Measurements from ENCODE around the gene NFKBIE. TPM values are rescaled to one million over a fixed set of nuclear protein-coding genes. Genes with fewer than 3 reads are reported as not detected.

NFKBIE gene
- total and polyA plus RNA-seq, 4 donors = 3.7 to 4.9 (median 4.7) TPM

DNA sequence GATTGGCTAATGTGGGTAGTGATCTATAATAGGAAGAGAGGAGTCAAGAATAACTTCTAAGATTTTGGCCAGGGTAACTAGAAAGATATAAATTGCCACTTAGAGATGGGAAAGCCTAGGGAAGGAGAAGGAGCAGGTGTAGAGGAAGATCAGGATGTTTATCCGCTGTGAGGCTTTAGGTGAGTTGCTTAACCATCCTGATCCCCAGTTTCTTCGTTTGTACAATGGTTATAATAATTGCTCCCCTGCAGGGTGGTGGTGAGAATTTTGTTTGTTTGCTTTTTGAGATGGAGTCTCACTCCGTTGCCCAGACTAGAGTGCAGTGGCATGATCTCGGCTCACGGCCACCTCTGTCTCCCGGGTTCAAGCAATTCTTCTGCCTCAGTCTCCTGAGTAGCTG is 51.0 kb downstream of the NFKBIE start:
- DNase-seq (ENCODE audit: low spot score) = no peak
- H3K4me1 ChIP-seq (ENCODE audit: control insufficient read depth in 4 of 4, insufficient read depth in 4 of 4, low read length in 3 of 4) = peaks cover 19 to 30% (median 25%) of the 10 kb centered on the region in 4 donors
- no peak overlapping the region for H3K27ac ChIP-seq (ENCODE audit: low read depth in 1 of 2, low read length in 2 of 2)
- TF ChIP-seq HNF4G (IDR thresholded peaks at IDR 0.05) (no peak), NR2F2 (IDR thresholded peaks at IDR 0.05) (no peak)
- 95% methylated on average over 6 of the region's 6 CpGs for WGBS
- H3K9me3 ChIP-seq (ENCODE audit: control insufficient read depth in 4 of 4, low read length in 3 of 4) = no peaks in the 10 kb centered on the region
- H3K36me3 ChIP-seq (ENCODE audit: control insufficient read depth in 4 of 4, insufficient read depth in 3 of 4, low read depth in 1 of 4, low read length in 3 of 4) = no peaks in the 10 kb centered on the region
- H3K9ac ChIP-seq (ENCODE audit: low read depth in 1 of 2, low read length in 2 of 2) = no peak overlapping the region
- no peaks in the 10 kb centered on the region for H3K27me3 ChIP-seq (ENCODE audit: control insufficient read depth in 4 of 4, insufficient read depth in 4 of 4, low read length in 3 of 4)
- H3K4me3 ChIP-seq (ENCODE audit: low read depth in 1 of 3, low read length in 3 of 3) = no peak overlapping the region

DNA sequence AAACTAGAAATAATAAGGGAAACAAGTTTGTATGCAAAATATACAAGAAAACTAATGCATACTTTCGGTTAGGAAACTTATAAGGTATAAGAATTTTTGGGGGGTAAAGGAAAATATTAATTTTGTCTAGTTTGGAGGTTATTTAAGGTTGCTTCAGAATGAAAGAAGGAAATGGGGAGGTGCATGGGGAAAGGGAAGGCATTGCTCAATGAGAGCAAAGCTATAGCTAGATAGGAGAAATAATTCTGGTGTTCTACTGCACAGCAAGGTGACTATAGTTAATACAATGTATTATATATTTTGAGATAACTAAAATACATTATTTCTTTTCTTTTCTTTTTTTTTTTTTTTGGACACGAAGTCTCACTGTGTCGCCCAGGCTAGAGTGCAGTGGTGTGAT is 54.1 kb downstream of the NFKBIE start:
- TF ChIP-seq TAF1 (conservative IDR thresholded peaks at IDR 0.05) (no peak), GABPA (IDR thresholded peaks at IDR 0.05 in 1 of 2, conservative IDR thresholded peaks at IDR 0.05 in 1 of 2) (no peak), FOXA2 (IDR thresholded peaks at IDR 0.05) (no peak)
- TF ChIP-seq, protein P1, sequence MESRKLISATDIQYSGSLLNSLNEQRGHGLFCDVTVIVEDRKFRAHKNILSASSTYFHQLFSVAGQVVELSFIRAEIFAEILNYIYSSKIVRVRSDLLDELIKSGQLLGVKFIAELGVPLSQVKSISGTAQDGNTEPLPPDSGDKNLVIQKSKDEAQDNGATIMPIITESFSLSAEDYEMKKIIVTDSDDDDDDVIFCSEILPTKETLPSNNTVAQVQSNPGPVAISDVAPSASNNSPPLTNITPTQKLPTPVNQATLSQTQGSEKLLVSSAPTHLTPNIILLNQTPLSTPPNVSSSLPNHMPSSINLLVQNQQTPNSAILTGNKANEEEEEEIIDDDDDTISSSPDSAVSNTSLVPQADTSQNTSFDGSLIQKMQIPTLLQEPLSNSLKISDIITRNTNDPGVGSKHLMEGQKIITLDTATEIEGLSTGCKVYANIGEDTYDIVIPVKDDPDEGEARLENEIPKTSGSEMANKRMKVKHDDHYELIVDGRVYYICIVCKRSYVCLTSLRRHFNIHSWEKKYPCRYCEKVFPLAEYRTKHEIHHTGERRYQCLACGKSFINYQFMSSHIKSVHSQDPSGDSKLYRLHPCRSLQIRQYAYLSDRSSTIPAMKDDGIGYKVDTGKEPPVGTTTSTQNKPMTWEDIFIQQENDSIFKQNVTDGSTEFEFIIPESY (IDR thresholded peaks at IDR 0.05) = no peak
- no peaks in the 10 kb centered on the region for H3K27me3 ChIP-seq (ENCODE audit: control insufficient read depth in 4 of 4, insufficient read depth in 4 of 4, low read length in 3 of 4)
- no peak overlapping the region for H3K4me3 ChIP-seq (ENCODE audit: low read depth in 1 of 3, low read length in 3 of 3)
- H3K9ac ChIP-seq (ENCODE audit: low read depth in 1 of 2, low read length in 2 of 2) = no peak overlapping the region
- H3K36me3 ChIP-seq (ENCODE audit: control insufficient read depth in 4 of 4, insufficient read depth in 3 of 4, low read depth in 1 of 4, low read length in 3 of 4) = no peaks in the 10 kb centered on the region
- 82% methylated on average over 3 of the region's 3 CpGs for WGBS
- H3K4me1 ChIP-seq (ENCODE audit: control insufficient read depth in 4 of 4, insufficient read depth in 4 of 4, low read length in 3 of 4) = peaks cover 0 to 8% (median 6%) of the 10 kb centered on the region in 4 donors
- H3K9me3 ChIP-seq (ENCODE audit: control insufficient read depth in 4 of 4, low read length in 3 of 4) = no peaks in the 10 kb centered on the region
- no peak for DNase-seq (ENCODE audit: low spot score)
- no peak overlapping the region for H3K27ac ChIP-seq (ENCODE audit: low read depth in 1 of 2, low read length in 2 of 2)

Small RNA genes within 50 kb of the gene (small RNA-seq; reads per million reads assigned to genes)
- gene RN7SL811P = not detected

Other genes starting within 250 kb of the NFKBIE start
- 10 to 100 TPM; 34.6 to 36.9 TPM for gene MRPL14, start 138.1 kb downstream of the NFKBIE start, total RNA-seq
- gene MRPL14, start 138.1 kb downstream of the NFKBIE start, polyA plus RNA-seq = 100 to 1,000 TPM in 1 of 2 donors, 10 to 100 TPM in 1; 44.9 to 118 TPM
- gene TMEM63B, start 138.0 kb downstream of the NFKBIE start, total RNA-seq = 10 to 100 TPM; 53.8 to 64.9 TPM
- gene TMEM63B, start 138.0 kb downstream of the NFKBIE start, polyA plus RNA-seq = 10 to 100 TPM in 1 of 2 donors, 1 to 10 TPM in 1; 9.6 to 21.4 TPM
- gene CAPN11, start 106.7 kb downstream of the NFKBIE start, total RNA-seq = under 1 TPM; 0.08 to 0.19 TPM
- under 1 TPM in 1 of 2 donors, not detected in 1; 0.09 TPM for gene CAPN11, start 106.7 kb downstream of the NFKBIE start, polyA plus RNA-seq
- gene MYMX, start 48.6 kb downstream of the NFKBIE start, total RNA-seq = not detected
- gene MYMX, start 48.6 kb downstream of the NFKBIE start, polyA plus RNA-seq = under 1 TPM in 1 of 2 donors, not detected in 1; 0.14 TPM
- 10 to 100 TPM; 15.8 to 67.2 TPM for gene SLC29A1, start 42.0 kb downstream of the NFKBIE start, total RNA-seq
- 10 to 100 TPM; 15.1 to 17.5 TPM for gene SLC29A1, start 42.0 kb downstream of the NFKBIE start, polyA plus RNA-seq
- gene HSP90AB1, start 18.4 kb downstream of the NFKBIE start, total RNA-seq = 100 to 1,000 TPM; 170 to 281 TPM
- 100 to 1,000 TPM; 129 to 235 TPM for gene HSP90AB1, start 18.4 kb downstream of the NFKBIE start, polyA plus RNA-seq
- 10 to 100 TPM; 19.8 to 22.4 TPM for gene SLC35B2, start 8.0 kb downstream of the NFKBIE start, total RNA-seq
- gene SLC35B2, start 8.0 kb downstream of the NFKBIE start, polyA plus RNA-seq = 10 to 100 TPM; 18.9 to 27.0 TPM
- gene TMEM151B, start 4.9 kb upstream of the NFKBIE start, total RNA-seq = not detected
- not detected for gene TMEM151B, start 4.9 kb upstream of the NFKBIE start, polyA plus RNA-seq
- gene AARS2, start 47.8 kb upstream of the NFKBIE start, total RNA-seq = 1 to 10 TPM; 9.2 to 9.6 TPM
- 1 to 10 TPM; 1.9 to 4.5 TPM for gene AARS2, start 47.8 kb upstream of the NFKBIE start, polyA plus RNA-seq
- not detected for gene SPATS1, start 77.1 kb upstream of the NFKBIE start, total RNA-seq
- not detected for gene SPATS1, start 77.1 kb upstream of the NFKBIE start, polyA plus RNA-seq
- gene CDC5L, start 122.2 kb upstream of the NFKBIE start, total RNA-seq = 10 to 100 TPM; 12.2 to 12.3 TPM
- 1 to 10 TPM; 5.4 to 9.8 TPM for gene CDC5L, start 122.2 kb upstream of the NFKBIE start, polyA plus RNA-seq

All from liver (tissue), 10 donors.